Epithelial cell of proximal tubule (primary cell): ENCODE results near the gene TICRR. TPM values are rescaled to one million over a fixed set of nuclear protein-coding genes. Genes with fewer than 3 reads are reported as not detected.

Source experiments
- DNase-seq: peaks from one replicate; pipeline ENCODE4 v3.0.0-alpha.2; 2011; ENCODE audit warnings: low read depth
- H3K4me3 ChIP-seq: 2 replicates; pipeline ENCODE4 v1.5.1; 2011; ENCODE audit warnings: low read depth, mild to moderate bottlenecking, low read length
- total RNA-seq: library from RNA; depleted of rRNA; stranded (reverse); fragments of >200 nt; gene quantifications from 2 replicates; pipeline ENCODE4 v1.2.3, GENCODE V29; 2015
- TF ChIP-seq, protein P1 (sequence below): conservative IDR thresholded peaks from 2 replicates; pipeline ENCODE4 v1.5.1; 2012; ENCODE audit warnings: low read depth, mild to moderate bottlenecking, low read length

Gene TICRR
- total RNA-seq, 1 donor from 2014 or later = 13.1 TPM

DNA sequence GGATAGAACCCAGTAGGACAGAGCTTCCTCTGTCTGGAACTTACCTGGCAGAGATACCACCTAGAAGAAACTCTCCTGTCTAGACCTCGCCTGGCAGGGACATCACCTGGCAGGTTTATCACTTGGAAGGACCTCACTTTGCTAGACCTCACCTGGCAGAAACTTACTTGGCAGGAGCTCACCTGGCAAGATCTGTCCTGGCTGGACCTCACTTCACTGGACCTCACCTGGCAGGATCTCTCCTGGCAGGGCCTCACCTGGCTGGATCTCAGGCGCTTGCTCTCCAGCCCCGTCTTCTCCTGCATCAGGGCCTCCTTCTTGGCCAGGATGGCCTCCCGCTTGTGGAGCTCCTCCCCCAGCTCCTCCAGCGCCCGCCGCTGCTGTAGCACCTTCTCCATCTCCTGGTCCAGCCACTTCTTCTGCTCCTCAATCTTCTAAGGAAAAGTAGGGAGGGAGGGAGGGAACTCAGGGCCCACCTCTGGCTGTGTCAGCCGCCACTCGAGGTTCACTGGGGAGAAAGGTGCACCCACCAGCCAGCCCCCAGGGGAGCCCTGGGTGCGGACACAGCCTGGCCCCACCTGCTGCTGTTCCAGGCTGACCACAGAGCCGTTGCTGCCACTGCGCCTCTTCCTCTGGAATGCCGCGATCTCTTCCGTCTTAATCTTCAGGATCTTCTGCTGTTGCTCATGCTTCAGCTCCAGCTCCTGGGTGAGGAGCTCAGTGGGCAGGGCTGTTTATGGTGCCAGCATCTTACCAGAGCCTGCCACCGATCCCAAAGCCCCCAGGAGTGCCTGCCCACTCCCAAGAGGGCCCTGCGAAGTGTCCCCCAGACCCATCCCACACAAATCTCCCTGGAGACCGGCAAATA lies 57.5 kb downstream of the TICRR start:
- TF ChIP-seq, protein P1, sequence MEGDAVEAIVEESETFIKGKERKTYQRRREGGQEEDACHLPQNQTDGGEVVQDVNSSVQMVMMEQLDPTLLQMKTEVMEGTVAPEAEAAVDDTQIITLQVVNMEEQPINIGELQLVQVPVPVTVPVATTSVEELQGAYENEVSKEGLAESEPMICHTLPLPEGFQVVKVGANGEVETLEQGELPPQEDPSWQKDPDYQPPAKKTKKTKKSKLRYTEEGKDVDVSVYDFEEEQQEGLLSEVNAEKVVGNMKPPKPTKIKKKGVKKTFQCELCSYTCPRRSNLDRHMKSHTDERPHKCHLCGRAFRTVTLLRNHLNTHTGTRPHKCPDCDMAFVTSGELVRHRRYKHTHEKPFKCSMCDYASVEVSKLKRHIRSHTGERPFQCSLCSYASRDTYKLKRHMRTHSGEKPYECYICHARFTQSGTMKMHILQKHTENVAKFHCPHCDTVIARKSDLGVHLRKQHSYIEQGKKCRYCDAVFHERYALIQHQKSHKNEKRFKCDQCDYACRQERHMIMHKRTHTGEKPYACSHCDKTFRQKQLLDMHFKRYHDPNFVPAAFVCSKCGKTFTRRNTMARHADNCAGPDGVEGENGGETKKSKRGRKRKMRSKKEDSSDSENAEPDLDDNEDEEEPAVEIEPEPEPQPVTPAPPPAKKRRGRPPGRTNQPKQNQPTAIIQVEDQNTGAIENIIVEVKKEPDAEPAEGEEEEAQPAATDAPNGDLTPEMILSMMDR = no peak
- DNase-seq = no peak
- H3K4me3 ChIP-seq = no peak overlapping the region

DNA sequence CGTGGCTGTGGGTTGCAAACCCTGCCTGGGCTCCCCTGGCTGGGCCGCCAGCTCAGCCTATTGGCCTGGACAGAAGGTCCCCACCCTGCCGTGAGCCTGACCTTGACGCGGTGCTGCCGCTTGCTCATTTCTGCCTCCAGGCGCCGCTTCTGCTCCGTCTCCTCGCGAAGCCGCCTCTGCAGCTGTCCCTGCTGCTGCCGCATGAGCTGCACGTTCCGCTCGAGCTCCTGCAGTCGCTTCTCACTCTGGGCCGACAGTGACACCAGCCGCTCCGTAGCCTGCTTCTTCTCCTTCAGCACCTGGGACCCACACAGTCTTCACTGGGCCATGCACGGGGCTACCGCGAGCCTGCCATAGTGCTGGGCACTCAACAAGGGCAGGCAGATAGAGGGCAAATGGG lies 58.3 kb downstream of the TICRR start:
- no peak overlapping the region for H3K4me3 ChIP-seq
- TF ChIP-seq, protein P1 = no peak
- DNase-seq = no peak

DNA sequence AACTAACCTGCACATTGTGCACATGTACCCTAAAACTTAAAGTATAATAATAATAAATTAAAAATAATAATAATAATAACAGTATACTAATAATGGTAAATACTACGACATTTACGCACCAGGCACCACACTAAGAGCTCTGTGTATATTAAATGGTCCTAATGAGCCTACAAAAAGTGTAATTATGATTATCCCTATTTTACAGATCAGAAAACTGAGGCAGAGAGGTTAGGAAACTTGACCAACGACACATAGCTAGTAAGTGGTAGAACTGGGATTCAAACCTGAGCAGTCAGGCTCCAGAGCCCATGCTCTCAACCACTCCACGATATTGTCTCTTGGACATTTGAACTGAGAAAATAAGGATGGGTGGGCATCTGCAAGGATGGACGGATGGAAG lies 65.0 kb downstream of the TICRR start:
- DNase-seq = no peak
- H3K4me3 ChIP-seq = no peak overlapping the region
- TF ChIP-seq, protein P1 = no peak

DNA sequence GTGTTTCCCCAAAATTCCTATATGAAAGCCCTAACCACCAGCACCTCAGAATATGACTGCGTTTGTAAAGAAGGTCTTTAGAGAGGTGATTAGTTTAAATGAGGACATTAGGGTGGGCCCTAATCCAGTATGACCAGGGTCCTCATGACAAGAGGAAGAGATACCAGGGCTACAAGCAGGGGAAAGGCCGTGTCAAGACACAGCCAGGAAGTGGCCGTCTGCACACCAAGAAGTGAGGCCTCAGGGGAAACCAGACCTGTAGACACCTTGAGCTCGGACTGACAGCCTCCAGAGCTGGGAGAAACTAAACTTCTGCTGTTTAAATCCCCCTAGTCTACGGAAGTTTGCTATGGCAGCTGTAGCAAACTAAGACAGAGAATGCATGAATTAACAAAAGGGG lies 65.8 kb downstream of the TICRR start:
- TF ChIP-seq, protein P1 = no peak
- no peak overlapping the region for H3K4me3 ChIP-seq
- DNase-seq = no peak

DNA sequence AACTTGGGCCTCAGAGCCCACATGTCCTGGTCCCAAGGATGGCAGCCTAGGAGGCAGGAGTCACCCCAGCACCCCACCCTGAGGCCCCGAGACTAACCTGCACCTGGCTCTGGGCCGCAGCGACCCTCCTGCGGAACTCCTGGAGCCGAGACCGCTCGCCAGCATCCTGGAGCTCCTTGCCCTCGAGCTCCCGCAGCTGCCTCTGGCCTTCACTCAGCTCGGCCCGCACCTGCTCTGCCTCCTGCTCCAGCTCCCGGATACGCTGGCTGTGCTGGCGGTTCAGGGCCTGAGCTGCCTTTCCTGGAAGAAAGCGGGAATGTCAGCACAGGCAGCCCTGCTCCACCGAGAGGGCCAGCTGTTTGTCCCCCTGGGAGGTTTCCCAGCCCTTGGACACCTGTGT lies 66.8 kb downstream of the TICRR start:
- no peak for DNase-seq
- H3K4me3 ChIP-seq = no peak overlapping the region
- TF ChIP-seq, protein P1 = no peak

DNA sequence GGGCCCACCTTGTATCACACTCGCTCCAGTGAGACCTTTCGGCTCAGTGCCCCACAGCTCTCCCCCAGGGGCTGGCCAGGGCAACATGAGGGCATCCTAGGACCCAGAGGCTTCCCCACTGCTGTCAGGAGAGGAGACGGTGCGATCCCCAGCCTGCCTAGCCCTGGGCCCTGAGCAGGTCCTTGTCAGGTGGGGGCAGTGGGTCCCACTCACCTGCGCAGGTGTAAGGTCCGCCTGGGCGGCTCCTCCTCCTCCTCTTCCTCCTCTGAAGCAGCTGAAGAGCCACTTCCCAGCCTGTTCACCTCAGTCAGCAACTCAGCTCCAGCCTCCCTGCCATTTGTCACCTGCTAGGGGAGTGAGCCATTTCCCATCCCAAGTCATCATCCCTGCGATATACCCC lies 70.4 kb downstream of the TICRR start:
- TF ChIP-seq, protein P1 = no peak
- no peak overlapping the region for H3K4me3 ChIP-seq
- DNase-seq = no peak
